ENCODE measurements around the gene DNAJB9. TPM values are rescaled to one million over a fixed set of nuclear protein-coding genes. Genes with fewer than 3 reads are reported as not detected.

The DNAJB9 gene
- total RNA-seq, 2 donors from 2014 or later = 30.2 to 53.9 TPM

DNA sequence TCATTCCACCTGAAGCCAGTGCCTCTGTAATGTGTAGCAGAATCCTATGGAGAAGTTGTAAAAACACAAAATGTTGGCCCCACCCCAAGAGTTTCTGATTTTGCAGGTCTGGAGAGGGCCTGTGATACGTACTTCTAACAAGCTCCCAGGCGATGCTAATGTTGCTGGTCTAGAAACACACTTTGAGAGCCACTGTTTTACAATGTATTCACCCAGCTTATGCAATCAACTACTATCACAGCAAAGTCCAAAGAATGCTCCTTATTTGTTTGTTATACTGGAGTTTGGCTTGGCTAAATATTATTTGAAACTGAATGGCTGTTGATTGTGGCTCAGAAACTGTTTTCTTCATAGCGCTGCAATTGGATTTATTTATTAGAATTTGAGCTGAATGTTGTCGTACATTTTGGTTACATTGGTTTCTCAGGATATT is 44.3 kb downstream of the DNAJB9 start:
- DNase-seq (ENCODE audit: low spot score) (no peak), ATAC-seq (ENCODE audit: insufficient number of reproducible peaks, low FRiP score, low read depth) (no peak)
- H3K4me1 ChIP-seq (ENCODE audit: control insufficient read depth in 1 of 2, low read depth in 2 of 2) = no peaks in the 10 kb centered on the region
- no peaks in the 10 kb centered on the region for H3K36me3 ChIP-seq
- H3K27me3 ChIP-seq (replicated peaks; ENCODE audit: insufficient read depth) = no peaks in the 10 kb centered on the region
- H3K4me3 ChIP-seq = no peak overlapping the region
- TF ChIP-seq, protein P1, sequence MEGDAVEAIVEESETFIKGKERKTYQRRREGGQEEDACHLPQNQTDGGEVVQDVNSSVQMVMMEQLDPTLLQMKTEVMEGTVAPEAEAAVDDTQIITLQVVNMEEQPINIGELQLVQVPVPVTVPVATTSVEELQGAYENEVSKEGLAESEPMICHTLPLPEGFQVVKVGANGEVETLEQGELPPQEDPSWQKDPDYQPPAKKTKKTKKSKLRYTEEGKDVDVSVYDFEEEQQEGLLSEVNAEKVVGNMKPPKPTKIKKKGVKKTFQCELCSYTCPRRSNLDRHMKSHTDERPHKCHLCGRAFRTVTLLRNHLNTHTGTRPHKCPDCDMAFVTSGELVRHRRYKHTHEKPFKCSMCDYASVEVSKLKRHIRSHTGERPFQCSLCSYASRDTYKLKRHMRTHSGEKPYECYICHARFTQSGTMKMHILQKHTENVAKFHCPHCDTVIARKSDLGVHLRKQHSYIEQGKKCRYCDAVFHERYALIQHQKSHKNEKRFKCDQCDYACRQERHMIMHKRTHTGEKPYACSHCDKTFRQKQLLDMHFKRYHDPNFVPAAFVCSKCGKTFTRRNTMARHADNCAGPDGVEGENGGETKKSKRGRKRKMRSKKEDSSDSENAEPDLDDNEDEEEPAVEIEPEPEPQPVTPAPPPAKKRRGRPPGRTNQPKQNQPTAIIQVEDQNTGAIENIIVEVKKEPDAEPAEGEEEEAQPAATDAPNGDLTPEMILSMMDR (IDR thresholded peaks at IDR 0.05) = no peak
- no peaks in the 10 kb centered on the region for H3K9me3 ChIP-seq
- no peak overlapping the region for H3K27ac ChIP-seq

DNA sequence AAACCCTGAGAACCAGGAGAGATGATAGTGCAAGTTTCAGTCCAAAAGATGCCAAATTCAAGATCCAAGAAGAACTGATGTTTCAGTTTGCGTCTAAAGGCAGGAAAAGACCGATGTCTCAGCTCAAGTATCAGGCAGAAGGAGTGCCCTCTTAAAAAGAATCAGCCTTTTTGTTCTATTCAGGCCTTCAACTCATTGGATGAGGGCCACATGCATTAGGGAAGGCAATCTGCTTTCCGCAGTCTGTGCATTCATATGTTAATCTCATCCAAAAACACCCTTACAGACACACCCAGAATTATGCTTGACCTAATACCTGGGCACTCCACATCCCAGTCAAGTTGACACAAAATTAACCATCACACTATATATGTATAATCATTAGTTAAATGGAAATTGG is 45.2 kb downstream of the DNAJB9 start:
- Histone ChIP-seq H3K4me3 (no peak overlapping the region), H3K9me3 (no peaks in the 10 kb centered on the region), H3K27ac (no peak overlapping the region), H3K4me1 (ENCODE audit: control insufficient read depth in 1 of 2, low read depth in 2 of 2) (no peaks in the 10 kb centered on the region), H3K27me3 (replicated peaks; ENCODE audit: insufficient read depth) (no peaks in the 10 kb centered on the region), H3K36me3 (no peaks in the 10 kb centered on the region)
- TF ChIP-seq, protein P1 (IDR thresholded peaks at IDR 0.05) = no peak
- DNase-seq (ENCODE audit: low spot score) (no peak), ATAC-seq (ENCODE audit: insufficient number of reproducible peaks, low FRiP score, low read depth) (no peak)

DNA sequence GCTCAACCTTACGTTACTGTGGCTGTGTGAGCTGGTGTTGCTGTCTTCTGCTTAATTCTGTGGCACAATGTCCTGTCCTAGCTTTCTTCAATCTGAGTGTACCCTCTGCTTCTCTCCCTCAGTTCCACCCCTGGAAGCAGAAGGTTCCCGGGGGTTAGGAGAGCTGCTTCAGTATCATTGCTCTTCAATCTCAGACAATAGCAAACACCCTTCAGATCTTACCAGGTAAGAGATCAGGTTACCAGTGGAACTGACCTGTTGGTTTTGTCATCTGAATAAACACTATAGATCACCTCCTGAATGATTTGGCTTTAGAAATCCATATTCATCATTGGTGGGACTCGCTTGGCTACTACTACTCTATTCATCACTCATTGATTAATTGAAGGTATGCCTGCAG is 48.4 kb downstream of the DNAJB9 start:
- H3K4me3 ChIP-seq = no peak overlapping the region
- ATAC-seq (ENCODE audit: insufficient number of reproducible peaks, low FRiP score, low read depth) (no peak), DNase-seq (ENCODE audit: low spot score) (no peak)
- TF ChIP-seq, protein P1 (IDR thresholded peaks at IDR 0.05) = no peak
- H3K9me3 ChIP-seq = no peaks in the 10 kb centered on the region
- H3K36me3 ChIP-seq = no peaks in the 10 kb centered on the region
- H3K4me1 ChIP-seq (ENCODE audit: control insufficient read depth in 1 of 2, low read depth in 2 of 2) = no peaks in the 10 kb centered on the region
- H3K27me3 ChIP-seq (replicated peaks; ENCODE audit: insufficient read depth) = no peaks in the 10 kb centered on the region
- no peak overlapping the region for H3K27ac ChIP-seq

DNA sequence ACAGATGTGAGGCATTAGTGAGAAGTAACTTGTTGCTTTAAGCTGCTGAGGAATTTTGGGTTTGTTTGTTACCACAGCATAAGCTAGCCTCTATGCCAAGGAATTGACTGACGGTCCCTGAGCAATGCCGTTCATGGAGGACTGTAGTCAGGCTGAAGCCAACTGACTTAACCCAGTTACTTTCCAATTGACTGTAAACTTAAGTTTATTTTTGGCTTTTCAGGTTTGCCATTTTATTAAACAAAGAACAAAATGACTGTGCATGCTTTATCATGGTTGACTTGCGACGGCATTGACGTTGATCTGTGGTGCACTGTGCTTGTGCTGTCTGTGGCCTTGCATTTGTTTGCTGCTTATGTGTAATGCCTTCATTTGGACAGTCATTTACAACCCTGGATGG is 53.5 kb downstream of the DNAJB9 start:
- DNase-seq (ENCODE audit: low spot score) = no peak
- TF ChIP-seq, protein P1 (IDR thresholded peaks at IDR 0.05) = no peak
- Histone ChIP-seq H3K4me1 (ENCODE audit: control insufficient read depth in 1 of 2, low read depth in 2 of 2) (no peaks in the 10 kb centered on the region), H3K27me3 (replicated peaks; ENCODE audit: insufficient read depth) (no peaks in the 10 kb centered on the region), H3K9me3 (no peaks in the 10 kb centered on the region), H3K27ac (no peak overlapping the region), H3K36me3 (no peaks in the 10 kb centered on the region), H3K4me3 (no peak overlapping the region)
- no peak for ATAC-seq (ENCODE audit: insufficient number of reproducible peaks, low FRiP score, low read depth)

Other genes with a start within 250 kb of the DNAJB9 start
- gene NRCAM, start 113.4 kb upstream of the DNAJB9 start, total RNA-seq = 1 to 10 TPM; 2.4 to 3.3 TPM
- gene PNPLA8, start 43.7 kb upstream of the DNAJB9 start, total RNA-seq = 10 to 100 TPM; 29.6 to 45.8 TPM
- 10 to 100 TPM; 17.7 to 40.8 TPM for gene THAP5, start 168 bp upstream of the DNAJB9 start, total RNA-seq

Measured in thoracic aorta (tissue), 2 donors.